ENCODE data around the gene SRPK3.
A peak's percentile ranks its signal among the peaks of the same experiment; 100 is the strongest.
"Not testable (repeated sequence)": the region's sequence is repeated elsewhere in the genome, so short reads cannot be mapped to it uniquely, and the experiment has no call there.

Gene SRPK3

GRCh38 chrX:153814591-153815315 lies 33.9 kb downstream of the SRPK3 start:
- DNase-seq, result peak; percentile 13

- DNase-seq, result no peak
Measured at GRCh38 chrX:153816831-153817690, 36.2 kb downstream of the SRPK3 start.

GRCh38 chrX:153818064-153818463 lies 37.2 kb downstream of the SRPK3 start:
- not testable (repeated sequence) for DNase-seq

- peak; percentile 68 for DNase-seq
Measured at GRCh38 chrX:153818571-153819383, 37.9 kb downstream of the SRPK3 start.

GRCh38 chrX:153819384-153820040 lies 38.7 kb downstream of the SRPK3 start:
- no peak for DNase-seq

GRCh38 chrX:153820601-153821000 lies 39.8 kb downstream of the SRPK3 start:
- DNase-seq, result no peak

GRCh38 chrX:153821066-153821465 lies 40.2 kb downstream of the SRPK3 start:
- DNase-seq, result no peak

- no peak for DNase-seq
Measured at GRCh38 chrX:153824348-153824747, 43.5 kb downstream of the SRPK3 start.

GRCh38 chrX:153825042-153825441 lies 44.2 kb downstream of the SRPK3 start:
- no peak for DNase-seq

GRCh38 chrX:153827016-153827415 lies 46.2 kb downstream of the SRPK3 start:
- no peak for DNase-seq

- no peak for DNase-seq
Measured at GRCh38 chrX:153827903-153828302, 47.1 kb downstream of the SRPK3 start.

- DNase-seq, result no peak
Measured at GRCh38 chrX:153828308-153828707, 47.5 kb downstream of the SRPK3 start.

GRCh38 chrX:153828723-153829548 lies 48.1 kb downstream of the SRPK3 start:
- no peak for DNase-seq

GRCh38 chrX:153829549-153829798 lies 48.6 kb downstream of the SRPK3 start:
- no peak for DNase-seq

- DNase-seq, result peak; percentile 30
Measured at GRCh38 chrX:153829799-153830639, 49.2 kb downstream of the SRPK3 start, which contains the start of gene PDZD4. TSS of gene PDZD4 (minus strand) at chrX:153830544. CDS start at chrX:153830298, 246 bp downstream.

GRCh38 chrX:153830640-153831428 lies 50.0 kb downstream of the SRPK3 start:
- DNase-seq, result no peak

- DNase-seq, result no peak
Measured at GRCh38 chrX:153831429-153832150, 50.7 kb downstream of the SRPK3 start.

- no peak for DNase-seq
Measured at GRCh38 chrX:153832728-153833127, 51.9 kb downstream of the SRPK3 start.

Measured in NCI-H1436 (cell line).